Panc1 (cell line): ENCODE results near the gene RBM6.

Experiments used
- CTCF ChIP-seq: fragments of 450-650 bp; IDR thresholded peaks from 2 replicates; pipeline ENCODE4 v1.5.1; 2017; ENCODE audit warnings: mild to moderate bottlenecking
- POLR2AphosphoS5 ChIP-seq: IDR thresholded peaks from 2 replicates; pipeline ENCODE4 v1.6.1; 2012; ENCODE audit warnings: mild to moderate bottlenecking, low read depth, low read length, moderate library complexity
- REST ChIP-seq, 2 experiments: IDR thresholded peaks; 2 replicates each; pipeline ENCODE4 v1.6.1; 2011 to 2012; ENCODE audit warnings: low read depth in 2 of 2, control low read depth in 1 of 2, low read length in 1 of 2, mild to moderate bottlenecking in 1 of 2, moderate library complexity in 1 of 2; ENCODE audit not compliant: insufficient read depth in 1 of 2
- SIN3A ChIP-seq: IDR thresholded peaks from 2 replicates; pipeline ENCODE4 v1.6.1; 2012; ENCODE audit warnings: low read depth, mild to moderate bottlenecking, low read length, moderate library complexity, borderline replicate concordance; ENCODE audit not compliant: insufficient read depth
- TCF7L2 ChIP-seq: IDR thresholded peaks from 2 replicates; pipeline ENCODE4 v1.6.1; 2011; ENCODE audit warnings: mild to moderate bottlenecking, low read depth, low read length, inconsistent platforms

- TF ChIP-seq SIN3A (no peak), POLR2AphosphoS5 (no peak), REST (IDR thresholded peaks at IDR 0.05; ENCODE audit: insufficient read depth in 1 of 2, low read depth in 2 of 2, low read length in 1 of 2) (no peak), CTCF (no peak), TCF7L2 (no peak)
Measured at GRCh38 chr3:50001511-50001910, 61.6 kb downstream of the RBM6 start.
